Activated CD8-positive, alpha-beta T cell treated with anti-CD3 and anti-CD28 coated beads, Interleukin-2, amount 10 ng/mL, durations not matched to agents 7 days and 5 days (primary cell): Measurements from ENCODE around the gene LRRC3. TPM values are rescaled to one million over a fixed set of nuclear protein-coding genes. Genes with fewer than 3 reads are reported as not detected.

Experiments
- ATAC-seq: fragments of 150-1000 bp; cut with Tn5 transposase; one replicate; pipeline ENCODE4 v1.10.0; 2021; ENCODE audit warnings: moderate library complexity
- CTCF ChIA-PET: fragments of 350-600 bp; sonication (Branson Sonifier 250); formaldehyde crosslinking; loops from one replicate; lab custom pipeline; 2021; ENCODE audit warnings: antibody characterized with exemption; lab: Charles Lee
- POLR2A ChIA-PET: fragments of 350-600 bp; sonication (Branson Sonifier 250); formaldehyde crosslinking; loops from one replicate; lab custom pipeline; 2021; ENCODE audit warnings: antibody characterized with exemption; lab: Charles Lee
- DNase-seq: peaks from one replicate; pipeline ENCODE4 v3.0.0-alpha.2; 2020
- H3K27ac Mint-ChIP-seq: one replicate; pipeline ENCODE4 v1.8.0; 2021; ENCODE audit warnings: mild to moderate bottlenecking, mixed read lengths
- H3K27me3 Mint-ChIP-seq: one replicate; pipeline ENCODE4 v1.8.0; 2021; ENCODE audit warnings: low read depth, mixed read lengths
- H3K36me3 Mint-ChIP-seq: one replicate; pipeline ENCODE4 v1.8.0; 2021; ENCODE audit warnings: low read depth, mixed read lengths
- H3K4me1 Mint-ChIP-seq: one replicate; pipeline ENCODE4 v1.8.0; 2021; ENCODE audit warnings: low read depth, mixed read lengths
- H3K4me3 Mint-ChIP-seq: one replicate; pipeline ENCODE4 v1.8.0; 2021; ENCODE audit warnings: mild to moderate bottlenecking, mixed read lengths
- H3K9me3 Mint-ChIP-seq: one replicate; pipeline ENCODE4 v1.8.0; 2022; ENCODE audit warnings: mixed read lengths; ENCODE audit not compliant: insufficient read depth
- total RNA-seq, 2 experiments: library from RNA; stranded (reverse); gene quantifications; one replicate each; pipeline ENCODE4 v1.2.3, GENCODE V29; 2021

Gene LRRC3
- total RNA-seq, 2 experiments from 2014 or later, result 3.2 to 3.4 TPM

- ATAC-seq (no peak), DNase-seq (no peak)
- POLR2A ChIA-PET, result interaction anchor here (1.3 kb wide), 1 partner anchor 284 kb away, joined by 8 read pairs; no protein-coding TSS in a partner anchor
- H3K36me3 Mint-ChIP-seq, result no peaks in the 10 kb centered on the region
- no peak overlapping the region for H3K4me3 Mint-ChIP-seq
- CTCF ChIA-PET, result interaction anchor here (0.8 to 2.7 kb wide), 16 partner anchors 9 to 423 kb away, joined by 3 to 63 read pairs (median 5); partner anchors contain the start of genes KRTAP12-1 and UBE2G2
- H3K27me3 Mint-ChIP-seq, result no peaks in the 10 kb centered on the region
- no peaks in the 10 kb centered on the region for H3K9me3 Mint-ChIP-seq
- peaks cover 2% of the 10 kb centered on the region for H3K4me1 Mint-ChIP-seq
- H3K27ac Mint-ChIP-seq, result no peak overlapping the region
Observed at GRCh38 chr21:44509539-44509938, 54.2 kb downstream of the LRRC3 start.

GRCh38 chr21:44510109-44510507 lies 54.8 kb downstream of the LRRC3 start:
- H3K27ac Mint-ChIP-seq, result no peak overlapping the region
- DNase-seq, result no peak
- ATAC-seq, result no peak

GRCh38 chr21:44510508-44511218 lies 55.4 kb downstream of the LRRC3 start:
- ChIA-PET POLR2A (interaction anchor here (1.3 kb wide), 1 partner anchor 283 kb away, joined by 8 read pairs; no protein-coding TSS in a partner anchor), CTCF (interaction anchor here (0.6 to 2.7 kb wide), 30 partner anchors 8 to 422 kb away, joined by 3 to 63 read pairs (median 4); partner anchors contain the start of genes KRTAP12-1, PTTG1IP, SUMO3 and UBE2G2)
- H3K27me3 Mint-ChIP-seq, result no peaks in the 10 kb centered on the region
- H3K36me3 Mint-ChIP-seq, result no peaks in the 10 kb centered on the region
- peak; percentile 81 for DNase-seq
- H3K4me3 Mint-ChIP-seq, result peak overlapping the region; percentile 22
- no peaks in the 10 kb centered on the region for H3K9me3 Mint-ChIP-seq
- peak; percentile 93 for ATAC-seq
- no peak overlapping the region for H3K27ac Mint-ChIP-seq
- peaks cover 2% of the 10 kb centered on the region for H3K4me1 Mint-ChIP-seq

More at GRCh38 chr21:44510109-44510507, 54.8 kb downstream of the LRRC3 start:
- H3K9me3 Mint-ChIP-seq, result no peaks in the 10 kb centered on the region
- peaks cover 2% of the 10 kb centered on the region for H3K4me1 Mint-ChIP-seq
- no peak overlapping the region for H3K4me3 Mint-ChIP-seq
- POLR2A ChIA-PET, result interaction anchor here (1.3 kb wide), 1 partner anchor 283 kb away, joined by 8 read pairs; no protein-coding TSS in a partner anchor
- CTCF ChIA-PET, result interaction anchor here (0.7 to 2.7 kb wide), 27 partner anchors 8 to 423 kb away, joined by 3 to 63 read pairs (median 4); partner anchors contain the start of genes KRTAP12-1 and UBE2G2
- no peaks in the 10 kb centered on the region for H3K36me3 Mint-ChIP-seq
- H3K27me3 Mint-ChIP-seq, result no peaks in the 10 kb centered on the region

GRCh38 chr21:44511219-44511937 lies 56.1 kb downstream of the LRRC3 start:
- no peak for DNase-seq
- H3K27me3 Mint-ChIP-seq, result no peaks in the 10 kb centered on the region
- ATAC-seq, result no peak
- H3K4me3 Mint-ChIP-seq, result peak overlapping the region; percentile 22
- H3K27ac Mint-ChIP-seq, result no peak overlapping the region
- H3K4me1 Mint-ChIP-seq, result peaks cover 2% of the 10 kb centered on the region
- POLR2A ChIA-PET, result interaction anchor here (1.3 kb wide), 1 partner anchor 282 kb away, joined by 8 read pairs; no protein-coding TSS in a partner anchor
- CTCF ChIA-PET, result interaction anchor here (0.6 to 2.7 kb wide), 28 partner anchors 7 to 363 kb away, joined by 3 to 63 read pairs (median 4); partner anchors contain the start of genes KRTAP12-1, PTTG1IP, SUMO3 and UBE2G2
- H3K9me3 Mint-ChIP-seq, result no peaks in the 10 kb centered on the region
- H3K36me3 Mint-ChIP-seq, result no peaks in the 10 kb centered on the region

Other genes with a start within 250 kb of the LRRC3 start
- 1 to 10 TPM; 1.8 to 2.0 TPM for gene ICOSLG, start 214.6 kb upstream of the LRRC3 start, total RNA-seq
- gene DNMT3L, start 193.6 kb upstream of the LRRC3 start, total RNA-seq, result not detected
- gene AIRE, start 169.6 kb upstream of the LRRC3 start, total RNA-seq, result not detected
- 100 to 1,000 TPM; 191 to 199 TPM for gene PFKL, start 155.5 kb upstream of the LRRC3 start, total RNA-seq
- 10 to 100 TPM; 16.8 to 17.4 TPM for gene CFAP410, start 116.1 kb upstream of the LRRC3 start, total RNA-seq
- 10 to 100 TPM; 35.6 to 40.9 TPM for gene TRPM2, start 101.9 kb upstream of the LRRC3 start, total RNA-seq
- gene KRTAP10-1, start 84.7 kb downstream of the LRRC3 start, total RNA-seq, result not detected
- gene KRTAP10-2, start 96.0 kb downstream of the LRRC3 start, total RNA-seq, result not detected
- not detected for gene KRTAP10-3, start 103.3 kb downstream of the LRRC3 start, total RNA-seq
- not detected for gene KRTAP10-4, start 118.2 kb downstream of the LRRC3 start, total RNA-seq
- not detected for gene KRTAP10-5, start 125.1 kb downstream of the LRRC3 start, total RNA-seq
- not detected for gene KRTAP10-6, start 137.0 kb downstream of the LRRC3 start, total RNA-seq
- not detected for gene KRTAP10-7, start 145.1 kb downstream of the LRRC3 start, total RNA-seq
- gene KRTAP10-8, start 156.6 kb downstream of the LRRC3 start, total RNA-seq, result not detected
- gene KRTAP10-9, start 171.6 kb downstream of the LRRC3 start, total RNA-seq, result not detected
- not detected for gene KRTAP10-10, start 181.8 kb downstream of the LRRC3 start, total RNA-seq
- gene KRTAP10-11, start 190.9 kb downstream of the LRRC3 start, total RNA-seq, result not detected
- not detected for gene KRTAP12-4, start 199.1 kb downstream of the LRRC3 start, total RNA-seq
- gene KRTAP12-3, start 202.4 kb downstream of the LRRC3 start, total RNA-seq, result not detected
- not detected for gene KRTAP12-2, start 211.4 kb downstream of the LRRC3 start, total RNA-seq
- gene KRTAP12-1, start 226.7 kb downstream of the LRRC3 start, total RNA-seq, result not detected
- not detected for gene KRTAP10-12, start 241.7 kb downstream of the LRRC3 start, total RNA-seq